Measurements from ENCODE around the gene TMEM258. TPM values are rescaled to one million over a fixed set of nuclear protein-coding genes. Genes with fewer than 3 reads are reported as not detected.

The TMEM258 gene
- total RNA-seq: 19.6 and 62.4 TPM in 2 replicates

DNA sequence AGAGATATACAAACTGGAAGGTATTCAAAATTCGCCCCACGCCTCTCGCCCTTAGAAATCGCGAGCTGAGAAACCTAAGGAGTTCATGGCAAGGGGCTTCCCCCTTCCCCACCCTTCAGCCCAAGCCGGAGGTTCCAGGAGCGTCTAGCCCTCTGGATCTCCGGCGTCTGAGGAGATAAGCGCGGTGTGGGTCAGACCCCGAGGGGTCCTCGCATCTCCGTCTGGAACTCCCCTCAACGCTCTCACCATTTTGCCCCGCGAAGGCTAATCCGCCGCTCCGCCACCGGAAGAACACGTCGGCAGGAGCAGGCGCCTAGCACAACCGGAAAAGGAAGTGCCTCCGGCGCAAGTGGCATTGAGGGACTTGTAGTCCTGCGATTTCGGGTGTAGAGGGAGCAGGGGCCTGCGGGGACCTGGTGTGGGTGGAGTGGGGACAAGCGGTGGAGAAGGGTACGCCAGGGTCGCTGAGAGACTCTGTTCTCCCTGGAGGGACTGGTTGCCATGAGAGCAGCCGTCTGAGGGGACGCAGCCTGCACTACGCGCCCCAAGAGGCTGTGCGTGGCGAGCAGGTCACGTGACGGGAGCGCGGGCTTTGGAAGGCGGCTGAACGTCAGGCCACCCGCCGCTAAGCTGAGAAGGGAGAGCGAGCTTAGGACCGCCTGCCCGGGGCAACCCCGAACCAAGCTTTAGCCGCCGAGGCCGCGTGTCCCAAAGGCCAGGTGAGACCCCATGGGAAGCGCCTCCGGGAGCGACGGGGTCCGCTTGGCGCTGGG lies at the start of gene TMEM258, which contains the start of gene FEN1:
Gene TMEM258 (minus strand): TSS at position 290 of the 773 bp plus-strand sequence. CDS start 41 bp downstream, at position 249.
Gene FEN1 (plus strand): TSS at position 602 of the 773 bp plus-strand sequence. CDS start 2,451 bp downstream, outside the sequence.

GRCh38 chr11:61827571-61828378 lies 35.4 kb upstream of the TMEM258 start, which contains the start of gene FADS2:
TSS of gene FADS2 (plus strand) at chr11:61828300. CDS start at chr11:61828391, 91 bp downstream.

GRCh38 chr11:61816736-61817455 lies 24.5 kb upstream of the TMEM258 start, which contains the start of gene FADS1:
TSS of gene FADS1 (minus strand) at chr11:61817003. CDS start at chr11:61816929, 74 bp downstream.

GRCh38 chr11:61752117-61752924 lies 40.1 kb downstream of the TMEM258 start, which contains the start of gene MYRF:
TSS of gene MYRF (plus strand) at chr11:61752636. CDS start at chr11:61752745, 109 bp downstream.

Other genes starting within 250 kb of the TMEM258 start
- 0.59 and 11.1 TPM in 2 replicates for gene SYT7, start 211.5 kb downstream of the TMEM258 start, total RNA-seq
- gene DAGLA, start 112.2 kb downstream of the TMEM258 start, total RNA-seq: 2.1 and 4.4 TPM in 2 replicates
- gene MYRF, start 40.0 kb downstream of the TMEM258 start, total RNA-seq: 22.0 and 26.3 TPM in 2 replicates
- 8.6 and 18.8 TPM in 2 replicates for gene FEN1, start 312 bp upstream of the TMEM258 start, total RNA-seq
- 138 and 140 TPM in 2 replicates for gene FADS1, start 24.4 kb upstream of the TMEM258 start, total RNA-seq
- gene FADS2, start 35.7 kb upstream of the TMEM258 start, total RNA-seq: 252 and 342 TPM in 2 replicates
- 74.2 and 138 TPM in 2 replicates for gene FADS3, start 98.9 kb upstream of the TMEM258 start, total RNA-seq
- gene RAB3IL1, start 125.0 kb upstream of the TMEM258 start, total RNA-seq: 2.1 and 2.3 TPM in 2 replicates
- 2.8 and 9.5 TPM in 2 replicates for gene BEST1, start 157.8 kb upstream of the TMEM258 start, total RNA-seq
- gene FTH1, start 175.0 kb upstream of the TMEM258 start, total RNA-seq: 2,108 and 2,864 TPM in 2 replicates

All from smooth muscle cell of the umbilical artery (primary cell).